Adrenal gland (tissue), 5 donors: ENCODE measurements around the gene SEMA6A.

Experiments
- POLR2A ChIP-seq, 2 donors: fragments of 450-650 bp; IDR thresholded peaks; one replicate each; pipeline ENCODE4 v1.6.1; 2017; ENCODE audit warnings: antibody characterized with exemption in 2 of 2, mild to moderate bottlenecking in 2 of 2, moderate library complexity in 1 of 2
- TF ChIP-seq, protein P1 (sequence below), 6 experiments: fragments of 450-650 bp in 4 of 6; fragments of 200-600 bp in 2 of 6; sonication (generic) in 1 of 6; IDR thresholded peaks; 1 replicate in 5 of 6; 2 replicates in 1 of 6; pipeline versions ENCODE4 v1.5.1 to v1.8.0; 2016 to 2021; ENCODE audit warnings: antibody characterized with exemption in 6 of 6, mild to moderate bottlenecking in 2 of 6, moderate library complexity in 1 of 6
- donor health status: DM: no; HTN: no; CAD: no.

DNA sequence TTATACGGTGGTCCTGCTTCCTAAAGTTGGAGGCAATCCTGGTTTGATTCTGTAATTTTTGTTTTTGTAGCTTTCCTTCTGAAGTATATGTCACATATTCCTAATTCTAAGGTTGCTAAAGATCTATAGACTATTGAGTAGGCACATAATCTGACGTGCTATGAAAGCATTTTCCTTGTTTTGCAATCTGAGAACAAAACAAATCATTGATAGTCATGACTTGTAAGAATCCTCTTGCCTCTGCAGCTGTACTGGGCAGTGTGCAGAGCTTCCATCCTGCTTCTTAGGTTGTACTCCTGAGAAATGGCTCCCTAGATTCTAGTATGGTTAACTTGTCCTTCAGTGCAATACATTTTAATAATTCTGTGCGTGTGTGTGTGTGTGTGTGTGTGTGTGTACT is 35.4 kb downstream of the SEMA6A start:
- TF ChIP-seq, protein P1, sequence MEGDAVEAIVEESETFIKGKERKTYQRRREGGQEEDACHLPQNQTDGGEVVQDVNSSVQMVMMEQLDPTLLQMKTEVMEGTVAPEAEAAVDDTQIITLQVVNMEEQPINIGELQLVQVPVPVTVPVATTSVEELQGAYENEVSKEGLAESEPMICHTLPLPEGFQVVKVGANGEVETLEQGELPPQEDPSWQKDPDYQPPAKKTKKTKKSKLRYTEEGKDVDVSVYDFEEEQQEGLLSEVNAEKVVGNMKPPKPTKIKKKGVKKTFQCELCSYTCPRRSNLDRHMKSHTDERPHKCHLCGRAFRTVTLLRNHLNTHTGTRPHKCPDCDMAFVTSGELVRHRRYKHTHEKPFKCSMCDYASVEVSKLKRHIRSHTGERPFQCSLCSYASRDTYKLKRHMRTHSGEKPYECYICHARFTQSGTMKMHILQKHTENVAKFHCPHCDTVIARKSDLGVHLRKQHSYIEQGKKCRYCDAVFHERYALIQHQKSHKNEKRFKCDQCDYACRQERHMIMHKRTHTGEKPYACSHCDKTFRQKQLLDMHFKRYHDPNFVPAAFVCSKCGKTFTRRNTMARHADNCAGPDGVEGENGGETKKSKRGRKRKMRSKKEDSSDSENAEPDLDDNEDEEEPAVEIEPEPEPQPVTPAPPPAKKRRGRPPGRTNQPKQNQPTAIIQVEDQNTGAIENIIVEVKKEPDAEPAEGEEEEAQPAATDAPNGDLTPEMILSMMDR (IDR thresholded peaks at IDR 0.05) = no peak
- TF ChIP-seq POLR2A (IDR thresholded peaks at IDR 0.05) = no peak
